Left renal cortex interstitium (tissue), 4 donors: ENCODE measurements around the gene NDST1. TPM values are rescaled to one million over a fixed set of nuclear protein-coding genes. Genes with fewer than 3 reads are reported as not detected.

ENCODE experiments used
- DNase-seq, 4 donors: peaks; one replicate each; pipeline ENCODE4 v3.0.0-alpha.2; 2013; ENCODE audit warnings: low read depth in 4 of 4, low spot score in 2 of 4, missing footprints in 1 of 4
- polyA plus RNA-seq, 4 donors: library from polyadenylated mRNA; unstranded; fragments of 120-200 nt; gene quantifications; one replicate each; pipeline ENCODE4 v1.2.1, GENCODE V29; 2013; ENCODE audit not compliant: insufficient read length in 4 of 4

The NDST1 gene
- polyA plus RNA-seq, 4 donors = 53.3 to 68.6 (median 57.9) TPM

GRCh38 chr5:150582241-150583109 is 74.5 kb downstream of the NDST1 start:
- peak in 1 of 4 donors; percentile 68 for DNase-seq

GRCh38 chr5:150583541-150584225 is 75.8 kb downstream of the NDST1 start:
- DNase-seq = no peak

GRCh38 chr5:150584556-150585335 is 76.8 kb downstream of the NDST1 start:
- DNase-seq = no peak

- no peak for DNase-seq
Observed at GRCh38 chr5:150585781-150586341, 77.9 kb downstream of the NDST1 start.

- DNase-seq = no peak
Observed at GRCh38 chr5:150587016-150587415, 79.1 kb downstream of the NDST1 start.

- no peak for DNase-seq
Observed at GRCh38 chr5:150587856-150588595, 80.1 kb downstream of the NDST1 start.

GRCh38 chr5:150588596-150588890 is 80.6 kb downstream of the NDST1 start:
- DNase-seq = no peak

GRCh38 chr5:150589862-150590601 is 82.1 kb downstream of the NDST1 start:
- DNase-seq = peak in 2 of 4 donors; percentile 59 to 68

GRCh38 chr5:150590979-150591695 is 83.2 kb downstream of the NDST1 start:
- DNase-seq = peak in 1 of 4 donors; percentile 62

GRCh38 chr5:150593593-150593992 is 85.7 kb downstream of the NDST1 start:
- DNase-seq = no peak

- DNase-seq = no peak
Observed at GRCh38 chr5:150593996-150594395, 86.1 kb downstream of the NDST1 start.

- no peak for DNase-seq
Observed at GRCh38 chr5:150595466-150596031, 87.6 kb downstream of the NDST1 start.

- no peak for DNase-seq
Observed at GRCh38 chr5:150596313-150596712, 88.4 kb downstream of the NDST1 start.

GRCh38 chr5:150596826-150597225 is 88.9 kb downstream of the NDST1 start:
- no peak for DNase-seq

- DNase-seq = no peak
Observed at GRCh38 chr5:150598006-150598405, 90.1 kb downstream of the NDST1 start.

- no peak for DNase-seq
Observed at GRCh38 chr5:150598821-150599273, 90.9 kb downstream of the NDST1 start.

- no peak for DNase-seq
Observed at GRCh38 chr5:150599281-150599680, 91.3 kb downstream of the NDST1 start.

- DNase-seq = no peak
Observed at GRCh38 chr5:150599917-150600511, 92.1 kb downstream of the NDST1 start.
